ENCODE measurements around the gene AVPR1B.
"Not testable (repeated sequence)": the region's sequence is repeated elsewhere in the genome, so short reads cannot be mapped to it uniquely, and the experiment has no call there.

AVPR1B gene

DNA sequence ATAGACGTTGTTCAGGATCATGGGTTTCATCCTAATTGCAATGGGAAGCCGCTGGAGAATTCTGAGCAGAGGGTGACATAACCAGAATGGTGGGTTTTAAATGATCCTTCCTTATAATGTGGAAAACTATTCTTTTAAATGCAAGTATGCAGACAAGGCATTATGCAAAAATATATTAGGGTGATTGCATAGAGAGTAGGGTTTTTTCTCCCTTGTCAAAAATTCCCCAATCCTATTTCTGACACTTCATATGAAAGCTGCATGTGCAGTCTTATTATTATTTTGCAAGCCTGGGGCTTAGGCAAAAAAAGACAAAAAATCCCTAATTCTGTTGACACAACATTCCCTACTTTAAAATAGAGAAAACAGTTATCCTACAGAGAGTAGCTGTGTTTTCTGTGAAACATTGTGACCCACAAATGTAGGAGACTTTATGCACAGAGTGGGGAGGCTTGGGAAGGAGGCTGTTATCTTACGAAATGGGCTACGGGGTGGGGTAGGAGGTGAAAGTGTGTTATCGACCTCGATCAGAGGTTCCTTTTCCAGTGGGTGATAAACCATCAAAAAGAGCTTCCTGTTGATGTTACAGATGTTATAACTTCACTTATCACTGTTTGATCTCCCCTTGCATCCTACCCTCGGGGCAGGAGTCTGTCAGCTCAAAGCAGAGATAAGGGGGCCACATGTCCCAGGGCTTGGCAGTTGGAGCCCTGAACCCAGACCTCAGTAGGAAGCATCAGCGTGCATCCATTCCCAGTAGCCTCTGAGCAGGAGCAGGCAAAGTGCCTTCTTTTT is 37.0 kb downstream of the AVPR1B start:
- no peak for DNase-seq

DNA sequence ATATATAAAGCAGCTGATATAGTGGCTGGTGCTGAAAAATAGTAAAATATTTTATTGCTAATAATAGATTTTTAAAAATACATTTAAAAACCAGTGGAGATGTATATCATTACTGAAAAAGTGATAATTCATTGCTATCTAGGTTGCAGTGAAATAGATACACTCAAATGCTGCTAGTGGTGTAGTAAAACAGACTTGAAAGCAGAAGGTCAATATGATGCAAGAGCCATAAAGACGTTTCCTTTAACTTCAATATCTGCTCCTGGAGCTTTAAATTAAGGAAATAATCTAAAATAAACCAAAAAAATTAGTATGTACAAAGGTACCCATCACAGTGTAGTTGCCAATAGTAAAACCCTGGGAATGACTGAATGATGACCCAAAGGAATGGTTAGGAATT is 38.1 kb downstream of the AVPR1B start:
- DNase-seq, result no peak

DNA sequence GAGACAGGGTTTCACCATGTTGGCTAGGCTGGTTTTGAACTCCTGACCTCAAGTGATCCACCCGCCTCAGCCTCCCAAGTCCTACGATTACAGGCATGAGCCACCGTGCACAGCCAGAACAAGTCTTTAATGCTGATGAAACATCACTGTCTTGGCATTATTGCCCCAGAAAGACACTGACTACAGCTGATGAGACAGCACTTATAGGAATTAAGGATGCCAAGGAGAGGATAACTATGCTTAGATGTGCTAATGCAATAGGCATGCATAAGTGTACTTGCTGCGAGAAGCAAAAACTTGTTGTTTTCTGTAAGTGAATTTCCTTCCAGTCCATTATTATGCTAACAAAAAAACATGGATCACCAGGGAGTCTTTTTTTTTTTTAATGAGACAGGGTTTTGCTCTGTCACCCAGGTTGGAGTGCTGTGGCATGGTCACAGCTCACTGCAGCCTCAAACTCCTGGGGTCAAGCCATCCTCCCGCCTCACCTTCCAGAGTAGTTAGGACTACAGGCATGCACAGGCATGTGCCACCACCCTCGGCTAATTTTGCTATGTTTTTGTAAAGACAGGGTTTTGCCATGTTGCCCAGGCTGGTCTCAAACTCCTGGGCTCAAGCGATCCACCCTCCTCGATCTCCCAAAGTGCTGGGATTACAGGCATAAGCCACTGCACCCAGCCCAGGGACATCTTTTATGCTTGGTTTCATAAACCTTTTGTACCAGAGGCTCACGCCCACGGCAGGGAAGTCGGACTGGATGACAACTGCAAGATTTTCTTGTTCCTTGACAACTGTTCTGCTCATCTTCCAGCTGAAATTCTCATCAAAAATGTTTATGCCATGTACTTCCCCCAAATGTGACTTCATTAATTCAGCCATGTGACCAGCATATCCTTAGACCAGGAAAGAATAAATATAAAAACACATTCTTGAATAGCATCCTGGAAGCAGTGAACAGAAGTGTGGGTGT is 41.1 kb downstream of the AVPR1B start:
- DNase-seq, result no peak

DNA sequence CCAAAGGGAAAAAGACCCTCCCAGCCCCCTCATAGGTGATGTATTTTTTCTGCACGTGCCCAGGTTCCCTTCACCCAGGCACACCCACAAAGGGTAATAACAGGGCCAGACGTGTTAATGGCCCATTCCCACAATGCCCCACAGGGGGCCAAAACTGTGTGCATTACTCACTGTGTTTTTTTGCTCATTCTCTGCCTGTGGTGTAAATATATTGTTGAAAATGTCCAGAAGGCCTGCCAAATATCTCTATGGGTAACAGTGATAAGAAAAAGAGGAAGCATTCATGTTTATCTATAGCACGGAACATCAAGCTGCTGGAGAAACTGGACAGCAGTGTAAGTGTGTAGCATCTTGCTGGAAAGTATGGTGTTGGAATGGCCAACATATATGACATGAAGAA is 42.3 kb downstream of the AVPR1B start:
- DNase-seq, result no peak

DNA sequence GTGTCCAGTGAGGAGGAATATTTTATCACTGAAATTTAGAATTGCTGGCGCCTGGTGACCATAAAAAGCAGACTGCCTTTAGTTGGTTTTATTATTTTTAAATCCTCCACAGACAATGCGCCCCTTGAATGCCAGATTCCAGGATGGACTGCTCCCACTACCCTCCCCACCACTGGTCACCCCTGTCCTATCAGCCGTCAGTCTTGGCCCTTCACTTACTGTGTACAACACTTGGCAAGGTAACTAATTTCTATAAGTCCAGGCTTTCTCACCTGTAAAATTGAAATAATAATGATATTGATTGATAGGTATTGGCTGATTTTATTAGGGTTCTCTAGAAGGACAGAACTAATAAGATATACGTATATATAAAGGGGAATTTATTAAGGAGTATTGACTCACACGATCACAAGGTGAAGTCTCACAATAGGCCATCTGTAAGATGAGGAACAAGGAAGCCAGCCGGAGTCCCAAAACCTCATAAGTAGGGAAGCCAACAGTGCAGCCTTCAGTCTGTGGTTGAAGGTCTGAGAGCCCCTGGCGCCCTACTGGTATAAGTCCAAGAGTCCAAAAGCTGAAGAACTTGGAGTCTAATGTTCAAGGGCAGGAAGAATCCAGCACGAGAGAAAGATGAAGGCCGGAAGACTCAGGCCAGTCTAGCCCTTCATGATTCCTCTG is 46.4 kb downstream of the AVPR1B start:
- DNase-seq, result no peak

DNA sequence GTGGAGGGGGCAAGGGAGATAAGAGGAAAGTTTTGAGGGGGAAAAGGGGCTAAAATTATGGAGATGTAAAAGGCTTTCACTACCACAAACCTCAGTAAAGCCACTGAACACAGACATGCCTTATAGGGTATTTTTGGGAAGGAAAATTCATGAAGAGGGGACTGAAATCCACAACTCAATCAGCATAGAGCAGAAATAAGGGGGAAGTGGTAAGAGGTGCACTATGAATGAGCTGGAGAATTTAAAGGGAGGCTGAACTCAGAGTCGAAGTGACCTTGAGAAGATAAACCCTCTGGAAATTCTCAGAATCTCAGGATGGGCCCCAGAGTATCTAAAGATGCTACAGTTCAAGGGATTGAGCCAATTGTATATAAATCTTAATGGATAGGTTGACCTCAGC is 48.9 kb downstream of the AVPR1B start:
- DNase-seq, result no peak

DNA sequence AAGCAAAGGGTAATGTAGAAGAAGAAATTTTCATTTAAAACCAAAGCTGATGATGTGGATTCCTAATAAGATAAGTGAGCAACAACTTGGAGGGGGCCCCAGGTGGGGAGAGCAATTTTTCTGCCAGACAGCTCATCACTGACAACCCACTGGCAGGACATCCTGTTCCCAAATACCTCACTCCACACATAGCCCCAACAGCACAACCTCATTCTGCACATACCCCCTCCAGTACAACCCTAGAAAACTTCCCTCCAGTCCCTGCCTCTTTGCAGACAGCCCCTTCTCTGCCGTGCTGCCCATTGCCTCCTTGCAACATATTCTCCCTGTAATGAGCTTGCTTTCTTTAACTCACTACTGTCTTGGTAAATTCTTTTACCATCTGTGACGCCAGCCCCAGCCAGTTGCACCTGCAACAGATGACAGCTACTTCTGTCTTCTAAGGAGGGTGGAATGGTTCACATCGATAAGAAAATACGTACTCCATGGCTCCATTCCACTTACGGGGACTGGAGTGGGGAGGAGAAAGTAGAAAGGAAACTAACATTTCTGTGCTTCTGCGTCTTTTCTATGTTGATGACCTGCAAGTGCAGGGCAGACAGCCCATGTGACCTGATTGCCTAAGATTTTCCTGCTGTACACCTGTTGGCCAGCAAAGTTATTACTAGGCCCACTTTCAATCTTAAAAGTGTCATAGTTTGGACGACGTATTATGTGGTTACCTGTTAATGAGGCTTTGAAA is 49.5 kb downstream of the AVPR1B start:
- DNase-seq, result no peak

DNA sequence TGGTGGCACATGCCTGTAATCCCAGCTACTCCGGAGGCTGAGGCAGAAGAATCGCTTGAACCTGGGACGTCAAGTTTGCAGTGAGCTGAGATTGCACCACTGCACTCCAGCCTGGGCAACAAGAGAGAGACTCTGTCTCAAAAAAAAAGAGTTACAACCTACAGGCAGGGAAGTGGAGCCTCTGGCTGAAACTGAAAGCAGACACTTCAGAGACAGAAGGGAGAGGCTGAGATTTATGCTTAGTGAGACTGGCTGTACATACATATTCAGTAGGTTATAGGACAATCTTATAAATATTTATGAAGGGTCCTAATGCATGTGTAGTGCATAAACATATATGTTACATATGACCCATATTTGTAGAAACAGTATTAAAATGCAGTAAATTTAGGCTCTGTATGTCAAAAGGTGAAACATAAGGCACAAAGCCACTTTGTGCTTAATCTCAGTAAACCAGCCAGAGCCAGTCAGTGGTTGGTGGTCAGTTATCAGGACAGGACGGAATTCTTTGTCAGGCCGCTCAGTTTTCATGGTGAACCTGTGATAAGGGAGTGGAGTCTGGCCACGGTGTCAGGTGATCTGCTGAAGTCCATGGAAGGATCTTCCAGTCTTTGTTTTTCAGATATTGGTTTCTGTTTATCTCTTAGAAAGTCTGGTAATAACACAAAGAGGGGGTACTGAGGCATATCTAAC is 50.6 kb downstream of the AVPR1B start:
- no peak for DNase-seq

DNA sequence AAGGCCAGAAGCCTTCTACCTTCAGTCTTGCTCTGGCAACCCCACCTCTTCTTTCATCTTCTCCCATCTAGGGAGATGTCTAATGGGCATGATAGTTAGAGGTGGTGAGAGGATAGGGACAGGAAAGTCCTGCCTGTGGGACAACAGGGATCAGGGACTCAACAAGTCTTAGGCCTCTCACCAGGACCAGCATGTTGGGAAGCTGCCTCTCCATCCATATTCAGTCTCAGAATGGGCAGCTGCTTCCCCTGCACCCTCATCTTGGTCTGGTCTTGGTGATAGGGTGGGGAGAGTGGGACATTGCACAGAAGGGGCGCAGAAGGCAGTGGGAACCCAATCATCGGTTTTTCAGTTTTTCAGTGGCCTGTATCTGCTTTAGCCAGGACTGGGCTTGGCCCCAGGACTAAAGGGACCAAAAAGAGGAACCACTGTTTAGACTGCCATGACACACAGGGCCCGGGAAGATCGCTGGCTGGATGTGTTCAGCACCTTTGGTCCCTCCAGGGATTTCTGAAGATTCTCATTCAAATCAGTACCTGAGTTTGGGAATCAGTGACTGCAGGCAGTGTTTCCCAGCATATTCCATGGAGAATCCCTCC is 51.5 kb downstream of the AVPR1B start:
- no peak for DNase-seq

DNA sequence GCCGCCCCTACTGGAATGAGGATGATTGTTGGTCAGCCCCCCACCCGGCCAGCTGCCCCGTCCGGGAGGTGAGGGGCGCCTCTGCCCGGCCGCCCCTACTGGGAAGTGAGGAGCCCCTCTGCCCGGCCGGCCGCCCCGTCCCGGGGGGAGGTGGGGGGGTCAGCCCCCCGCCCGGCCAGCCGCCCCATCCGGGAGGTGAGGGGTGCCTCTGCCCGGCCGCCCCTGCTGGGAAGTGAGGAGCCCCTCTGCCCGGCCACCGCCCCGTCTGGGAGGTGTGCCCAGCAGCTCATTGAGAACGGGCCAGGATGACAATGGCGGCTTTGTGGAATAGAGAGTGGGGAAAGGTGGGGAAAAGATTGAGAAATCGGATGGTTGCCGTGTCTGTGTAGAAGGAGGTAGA is 52.7 kb downstream of the AVPR1B start:
- not testable (repeated sequence) for DNase-seq

DNA sequence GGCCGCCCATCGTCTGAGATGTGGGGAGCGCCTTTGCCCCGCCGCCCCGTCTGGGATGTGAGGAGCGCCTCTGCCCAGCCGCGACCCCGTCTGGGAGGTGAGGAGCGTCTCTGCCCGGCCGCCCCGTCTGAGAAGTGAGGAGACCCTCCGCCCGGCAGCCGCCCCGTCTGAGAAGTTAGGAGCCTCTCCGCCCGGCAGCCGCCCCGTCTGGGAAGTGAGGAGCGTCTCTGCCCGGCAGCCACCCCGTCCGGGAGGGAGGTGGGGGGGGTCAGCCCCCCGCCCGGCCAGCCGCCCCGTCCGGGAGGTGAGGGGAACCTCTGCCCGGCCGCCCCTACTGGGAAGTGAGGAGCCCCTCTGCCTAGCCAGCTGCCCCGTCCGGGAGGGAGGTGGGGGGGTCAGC is 53.2 kb downstream of the AVPR1B start:
- not testable (repeated sequence) for DNase-seq

DNA sequence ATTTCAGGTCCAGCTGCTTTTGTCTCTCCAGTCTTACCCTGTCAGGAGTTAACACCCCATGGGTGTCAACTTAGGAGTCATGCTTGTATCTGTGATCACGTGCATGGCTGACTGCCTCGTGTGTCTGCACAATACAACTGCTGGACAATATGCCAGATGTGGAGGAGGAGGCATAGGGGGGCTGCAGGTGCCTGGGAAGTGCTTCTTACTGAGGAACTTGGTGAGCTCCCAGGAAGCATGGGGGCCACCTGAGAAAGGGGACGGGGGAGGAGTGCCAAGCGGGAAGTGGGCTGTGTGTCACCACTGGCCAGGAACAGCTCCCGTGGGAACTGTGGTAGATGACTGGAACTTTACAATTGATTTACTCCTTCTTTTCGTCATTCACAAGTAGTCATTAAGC is 54.7 kb downstream of the AVPR1B start:
- no peak for DNase-seq

DNA sequence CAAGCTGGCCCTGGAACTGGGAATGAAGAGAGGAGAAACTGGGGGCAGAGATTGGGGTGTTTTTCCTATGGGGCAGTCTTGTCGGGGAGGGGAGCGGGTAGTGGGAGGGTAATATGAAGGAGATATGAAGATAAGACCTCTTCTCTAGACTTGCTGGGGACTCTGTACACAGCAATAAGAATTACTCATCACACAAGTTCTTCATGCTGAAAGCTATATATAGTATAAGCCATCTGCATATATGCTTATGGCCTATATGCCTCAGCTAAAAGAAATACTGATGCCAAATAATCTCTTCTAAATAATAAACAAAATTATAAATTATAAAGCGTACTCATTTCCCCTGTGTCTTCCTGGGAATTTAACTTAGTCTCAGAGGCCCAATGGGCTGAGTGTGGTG is 56.3 kb downstream of the AVPR1B start:
- no peak for DNase-seq

Measured in stimulated activated CD4-positive, alpha-beta T cell treated with anti-CD3 and anti-CD28 coated beads, Interleukin-4, amount 100 ng/mL, for 24 hours (primary cell).